SK-N-MC (cell line): ENCODE measurements around the gene SMAD3.

ENCODE experiments used
- EZH2 ChIP-seq: fragments of 200-600 bp; sonication (generic); IDR thresholded peaks from one replicate; pipeline ENCODE4 v1.6.1; 2017; ENCODE audit warnings: antibody characterized with exemption
- POLR2AphosphoS5 ChIP-seq: IDR thresholded peaks from 2 replicates; pipeline ENCODE4 v1.6.1; 2012; ENCODE audit warnings: mild to moderate bottlenecking, low read depth, low read length, borderline replicate concordance

DNA sequence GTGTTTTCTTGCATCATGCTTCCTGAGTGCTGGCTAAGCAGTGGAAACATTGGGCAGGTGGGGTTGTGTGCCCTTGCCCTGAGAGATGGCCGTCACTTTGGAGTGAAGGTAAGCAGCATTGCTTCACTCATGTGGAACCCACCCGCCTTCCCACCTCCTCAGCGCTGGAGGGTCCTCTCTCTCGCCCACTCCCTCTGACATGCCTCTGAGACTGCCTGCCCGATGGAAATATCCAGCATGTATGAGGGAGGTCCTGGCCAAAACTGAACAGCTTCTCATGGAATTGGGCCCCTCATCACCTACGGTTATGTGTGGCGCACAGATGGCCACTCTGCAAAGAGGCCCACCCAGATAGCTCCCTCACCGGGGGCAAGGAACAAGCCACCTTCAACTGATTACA lies 48.6 kb downstream of the SMAD3 start:
- TF ChIP-seq EZH2 (no peak), POLR2AphosphoS5 (no peak)
